Endothelial cell of umbilical vein (primary cell): ENCODE results near the gene SAMD7. TPM values are rescaled to one million over a fixed set of nuclear protein-coding genes. Genes with fewer than 3 reads are reported as not detected.

Experiments used
- BruUV-seq: library from RNA; stranded (reverse); fragments of 400-500 nt; replicated peaks from 2 replicates; lab custom pipeline; 2021; lab: Mats Ljungman, UMichigan
- CTCF ChIA-PET: fragments of 300-600, 350-600 bp; sonication (Branson Sonifier 250); formaldehyde crosslinking; loops from one replicate; lab custom pipeline; 2021; ENCODE audit warnings: antibody characterized with exemption, inconsistent platforms; lab: Charles Lee
- POLR2A ChIA-PET: fragments of 300-600, 350-600 bp; sonication (Branson Sonifier 250); formaldehyde crosslinking; loops from one replicate; lab custom pipeline; 2021; ENCODE audit warnings: antibody characterized with exemption, inconsistent platforms; lab: Charles Lee
- DNase-seq: peaks from one replicate; pipeline ENCODE4 v3.0.0-alpha.2; 2011; ENCODE audit warnings: low read depth, low spot score
- FAIRE-seq: peaks from 2 replicates; lab custom pipeline; 2011; peaks lifted over from hg19 to GRCh38; lab: Jason Lieb, UNC
- H2AFZ ChIP-seq: 2 replicates; pipeline ENCODE4 v1.6.0; 2012; ENCODE audit warnings: low read depth, low read length, control low read depth, inconsistent platforms
- H3K27ac ChIP-seq: 2 replicates; pipeline ENCODE4 v1.5.1; 2011; ENCODE audit warnings: low read depth, mild to moderate bottlenecking, control low read depth, low read length, moderate library complexity; ENCODE audit not compliant: insufficient read depth
- H3K27me3 ChIP-seq, 2 experiments: 2 replicates each; pipeline versions ENCODE4 v1.6.0 to v1.6.1; 2011; ENCODE audit warnings: low read length in 2 of 2, mixed read lengths in 1 of 2; ENCODE audit not compliant: control insufficient read depth in 2 of 2, insufficient read depth in 2 of 2
- H3K36me3 ChIP-seq, 2 experiments: 2 replicates in 1 of 2; 3 replicates in 1 of 2; pipeline ENCODE4 v1.5.1; 2011; ENCODE audit warnings: low read length in 2 of 2, mild to moderate bottlenecking in 1 of 2, moderate library complexity in 1 of 2; ENCODE audit not compliant: control insufficient read depth in 2 of 2, insufficient read depth in 2 of 2; ENCODE audit errors: extremely low read depth in 1 of 2
- H3K4me1 ChIP-seq: 3 replicates; pipeline ENCODE4 v1.5.1; 2011; ENCODE audit warnings: mild to moderate bottlenecking, low read length; ENCODE audit not compliant: control insufficient read depth, insufficient read depth; ENCODE audit errors: extremely low read depth
- H3K4me2 ChIP-seq: 2 replicates; pipeline ENCODE4 v1.6.1; 2011; ENCODE audit warnings: low read length, control low read depth, mixed read lengths; ENCODE audit not compliant: insufficient read depth
- H3K4me3 ChIP-seq, 3 experiments: fragments of 200-600 bp in 1 of 3; sonication (generic), shearing (Covaris generic) in 1 of 3; replicated peaks in 1 of 3; 2 replicates each; pipeline ENCODE4 v1.5.1; 2011 to 2016; ENCODE audit warnings: control low read depth in 3 of 3, low read length in 3 of 3, mild to moderate bottlenecking in 2 of 3, inconsistent platforms in 1 of 3, low read depth in 1 of 3, moderate library complexity in 1 of 3; ENCODE audit not compliant: insufficient read depth in 1 of 3
- H3K79me2 ChIP-seq: 2 replicates; pipeline ENCODE4 v1.6.0; 2012; ENCODE audit warnings: low read length, inconsistent platforms; ENCODE audit not compliant: control insufficient read depth, insufficient read depth
- H3K9ac ChIP-seq: replicated peaks from 2 replicates; pipeline ENCODE3; 2011; ENCODE audit warnings: low read length, control low read depth; ENCODE audit not compliant: insufficient read depth; ENCODE audit errors: extremely low read depth
- H3K9me1 ChIP-seq: replicated peaks from 3 replicates; pipeline ENCODE4 v1.6.0; 2011; ENCODE audit warnings: mild to moderate bottlenecking, low read length; ENCODE audit not compliant: control insufficient read depth, insufficient read depth; ENCODE audit errors: extremely low read depth
- H3K9me3 ChIP-seq: replicated peaks from 2 replicates; pipeline ENCODE4 v1.5.1; 2012; ENCODE audit warnings: low read length, inconsistent platforms; ENCODE audit not compliant: control insufficient read depth, insufficient read depth
- H4K20me1 ChIP-seq: replicated peaks from 2 replicates; pipeline ENCODE3; 2011; ENCODE audit warnings: mild to moderate bottlenecking, low read length; ENCODE audit not compliant: control insufficient read depth, insufficient read depth; ENCODE audit errors: extremely low read depth
- CTCF ChIP-seq, 2 donors: IDR thresholded peaks; 1 replicate in 1 of 2; 2 replicates in 1 of 2; pipeline ENCODE4 v1.5.1; 2011; ENCODE audit warnings: low read length in 2 of 2, mild to moderate bottlenecking in 2 of 2, moderate library complexity in 2 of 2, control low read depth in 1 of 2, inconsistent platforms in 1 of 2, low read depth in 1 of 2; ENCODE audit not compliant: insufficient read depth in 1 of 2; ENCODE audit errors: extremely low read depth in 1 of 2
- EZH2 ChIP-seq: IDR thresholded peaks from 2 replicates; pipeline ENCODE4 v1.6.1; 2012; ENCODE audit warnings: borderline replicate concordance, low read depth, mild to moderate bottlenecking, moderate library complexity, low read length, inconsistent platforms; ENCODE audit not compliant: severe bottlenecking
- GATA2 ChIP-seq: IDR thresholded peaks from 2 replicates; pipeline ENCODE4 v1.7.0; 2011; ENCODE audit warnings: low read depth, mild to moderate bottlenecking, moderate library complexity, mixed read lengths, low read length; ENCODE audit not compliant: insufficient read length, insufficient read depth
- MAX ChIP-seq: IDR thresholded peaks from 2 replicates; pipeline ENCODE4 v1.6.1; 2011; ENCODE audit not compliant: insufficient read depth, insufficient read length
- MYC ChIP-seq: IDR thresholded peaks from one replicate; pipeline ENCODE4 v1.6.1; 2011; ENCODE audit warnings: mild to moderate bottlenecking, low read depth, low read length
- POLR2A ChIP-seq: IDR thresholded peaks from 2 replicates; pipeline ENCODE4 v1.6.1; 2012; ENCODE audit warnings: low read depth, mild to moderate bottlenecking, control low read depth, low read length
- POLR2AphosphoS5 ChIP-seq: IDR thresholded peaks from 2 replicates; pipeline ENCODE4 v1.6.1; 2012; ENCODE audit warnings: low read depth, mild to moderate bottlenecking, control low read depth, low read length, moderate library complexity; ENCODE audit not compliant: insufficient read depth
- dilution Hi-C: fragments of 300-500 bp; cut with MboI; formaldehyde crosslinking; loops from one replicate; pipeline ENCODE4 v1.15.0; 2019; ENCODE audit warnings: low sequenced_read_pairs; ENCODE audit not compliant: extremely low pct_ligation_motif_present
- intact Hi-C: fragments of 100-400 bp; cut with micrococcal nuclease; formaldehyde crosslinking; loops from one replicate; pipeline ENCODE4 v1.10.0; 2022
- polyA plus RNA-seq, 4 experiments: library from polyadenylated mRNA; depleted of rRNA in 3 of 4; stranded (reverse) in 3 of 4; unstranded in 1 of 4; fragments of >200 nt; gene quantifications; 2 replicates each; pipeline versions ENCODE4 v1.2.1 to v1.2.3, GENCODE V29; 2011 to 2012; ENCODE audit warnings: missing spikeins in 1 of 4
- total RNA-seq: library from RNA; stranded (reverse); gene quantifications from 2 replicates; pipeline ENCODE4 v1.2.3, GENCODE V29; 2021

SAMD7 gene
- total and polyA plus RNA-seq, 2 donors (not counting 3 experiments of a cell fraction or from before 2014, with no cell fraction given): not detected

- Histone ChIP-seq H4K20me1 (no peaks in the 10 kb centered on the region), H3K9me3 (no peaks in the 10 kb centered on the region), H3K9me1 (no peaks in the 10 kb centered on the region), H2AFZ (no peak overlapping the region), H3K79me2 (no peaks in the 10 kb centered on the region), H3K27ac (no peak overlapping the region), H3K4me1 (no peaks in the 10 kb centered on the region), H3K4me3 (no peak overlapping the region), H3K4me2 (no peak overlapping the region), H3K9ac (no peak overlapping the region), H3K36me3 (no peaks in the 10 kb centered on the region), H3K27me3 (peaks cover 6 to 9% of the 10 kb centered on the region in 2 experiments)
- ChIA-PET POLR2A (no interaction called here), CTCF (interaction anchor here (1.1 kb wide), 1 partner anchor 10 kb away, joined by 3 read pairs; no protein-coding TSS in a partner anchor)
- no TSS peak for BruUV-seq
- TF ChIP-seq MAX: no peak
- no peak for TF ChIP-seq CTCF (IDR thresholded peaks at IDR 0.05; ENCODE audit: extremely low read depth in 1 of 2, insufficient read depth in 1 of 2, low read depth in 1 of 2, low read length in 2 of 2)
- TF ChIP-seq EZH2: no peak
- TF ChIP-seq MYC: no peak
- no peak for TF ChIP-seq GATA2
- TF ChIP-seq POLR2AphosphoS5: no peak
- no peak for TF ChIP-seq POLR2A
- dilution Hi-C loops (no loop called here), intact Hi-C loops (no loop called here)
- FAIRE-seq (no peak), DNase-seq (no peak)
These were observed 12.5 kb downstream of the SAMD7 start for GRCh38 chr3:169923831-169924230.
